Activated naive CD8-positive, alpha-beta T cell treated with anti-CD3 and anti-CD28 coated beads for 36 hours (primary cell): Measurements from ENCODE around the gene MCTP1. TPM values are rescaled to one million over a fixed set of nuclear protein-coding genes. Genes with fewer than 3 reads are reported as not detected.
A peak's percentile ranks its signal among the peaks of the same experiment; 100 is the strongest.

Source experiments
- DNase-seq: peaks from one replicate; pipeline ENCODE4 v3.0.0; 2021
- H3K27ac Mint-ChIP-seq: one replicate; pipeline ENCODE4 v1.8.0; 2022; ENCODE audit warnings: mild to moderate bottlenecking, moderate library complexity, mixed read lengths
- H3K27me3 Mint-ChIP-seq: one replicate; pipeline ENCODE4 v1.8.0; 2022; ENCODE audit warnings: mild to moderate bottlenecking, mixed read lengths
- H3K36me3 Mint-ChIP-seq: one replicate; pipeline ENCODE4 v1.8.0; 2021; ENCODE audit warnings: mild to moderate bottlenecking, mixed read lengths
- H3K4me1 Mint-ChIP-seq: one replicate; pipeline ENCODE4 v1.8.0; 2021; ENCODE audit warnings: mixed read lengths
- H3K4me3 Mint-ChIP-seq: one replicate; pipeline ENCODE4 v1.8.0; 2022; ENCODE audit warnings: mild to moderate bottlenecking, moderate library complexity, mixed read lengths
- H3K9me3 Mint-ChIP-seq: one replicate; pipeline ENCODE4 v1.8.0; 2022; ENCODE audit warnings: mixed read lengths
- total RNA-seq, 2 experiments: library from RNA; stranded (reverse); gene quantifications; one replicate each; pipeline ENCODE4 v1.2.3, GENCODE V29; 2021

MCTP1 gene
- total RNA-seq, 2 experiments from 2014 or later: 1.1 to 1.3 TPM

DNA sequence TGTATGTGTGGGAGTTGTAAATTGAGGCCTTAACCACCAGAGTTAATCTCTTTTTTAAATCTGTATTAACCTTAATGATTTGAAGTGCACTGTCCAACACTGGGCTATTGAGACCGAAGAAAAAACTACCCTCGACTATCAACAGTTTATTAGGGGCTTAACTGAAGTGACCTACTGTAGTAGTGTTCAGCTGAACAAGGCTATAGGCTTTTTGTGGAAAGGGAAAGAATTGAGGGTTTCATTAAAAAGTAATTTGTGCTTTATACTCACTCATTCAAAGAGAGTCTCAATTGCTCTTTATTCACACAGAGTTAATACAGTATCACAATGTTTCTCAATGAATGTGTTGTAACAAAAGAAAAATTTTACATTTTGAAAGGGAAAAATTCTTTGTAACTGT lies 399.0 kb downstream of the MCTP1 start:
- peaks cover 2% of the 10 kb centered on the region for H3K27me3 Mint-ChIP-seq
- H3K27ac Mint-ChIP-seq: no peak overlapping the region
- H3K4me1 Mint-ChIP-seq: no peaks in the 10 kb centered on the region
- H3K4me3 Mint-ChIP-seq: no peak overlapping the region
- DNase-seq: no peak
- H3K36me3 Mint-ChIP-seq: no peaks in the 10 kb centered on the region
- H3K9me3 Mint-ChIP-seq: no peaks in the 10 kb centered on the region

DNA sequence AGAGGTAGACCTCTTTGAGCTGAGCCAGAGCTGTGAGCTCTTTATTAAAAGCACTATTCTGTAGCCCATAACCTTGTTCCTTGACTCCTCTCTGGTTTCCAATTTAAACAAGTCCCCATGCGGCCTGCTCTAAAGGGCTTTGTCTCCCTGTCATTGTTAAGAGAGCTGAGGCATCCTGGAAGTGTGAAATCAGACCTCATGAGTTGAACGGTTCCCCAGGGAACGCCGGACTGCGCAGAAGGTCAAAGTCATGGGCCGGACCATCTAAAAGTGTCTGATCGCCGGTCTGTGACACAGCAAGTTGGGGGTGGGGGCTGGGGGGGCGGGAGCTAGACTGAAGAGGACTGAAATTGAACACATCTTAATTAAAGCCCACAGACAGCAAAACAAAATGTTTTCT lies 400.6 kb downstream of the MCTP1 start:
- Mint-ChIP-seq H3K4me1 (no peaks in the 10 kb centered on the region), H3K27me3 (no peaks in the 10 kb centered on the region), H3K9me3 (no peaks in the 10 kb centered on the region), H3K27ac (no peak overlapping the region), H3K4me3 (no peak overlapping the region), H3K36me3 (no peaks in the 10 kb centered on the region)
- DNase-seq: no peak

DNA sequence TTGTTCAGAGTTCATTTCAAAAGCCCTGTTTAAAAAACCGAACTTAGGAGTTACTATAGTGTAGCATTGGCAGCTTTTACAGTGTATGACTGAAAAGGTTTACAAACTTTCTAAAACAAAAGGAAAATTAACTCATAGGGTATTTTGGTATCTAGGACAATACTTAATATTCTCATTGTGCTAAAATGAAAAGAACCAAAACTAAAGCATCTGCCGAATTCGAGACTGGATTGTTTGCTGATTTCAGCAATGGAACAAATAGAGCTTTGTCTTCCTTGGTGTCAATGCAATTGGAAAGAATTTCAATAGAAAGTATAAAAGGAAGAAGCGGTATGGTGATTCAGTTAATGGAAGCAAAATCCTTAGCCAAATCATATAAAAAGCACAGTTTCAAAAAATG lies 412.4 kb downstream of the MCTP1 start:
- H3K4me3 Mint-ChIP-seq: no peak overlapping the region
- no peak overlapping the region for H3K27ac Mint-ChIP-seq
- peaks cover 5% of the 10 kb centered on the region for H3K4me1 Mint-ChIP-seq
- no peaks in the 10 kb centered on the region for H3K27me3 Mint-ChIP-seq
- no peak for DNase-seq
- H3K36me3 Mint-ChIP-seq: no peaks in the 10 kb centered on the region
- no peaks in the 10 kb centered on the region for H3K9me3 Mint-ChIP-seq

DNA sequence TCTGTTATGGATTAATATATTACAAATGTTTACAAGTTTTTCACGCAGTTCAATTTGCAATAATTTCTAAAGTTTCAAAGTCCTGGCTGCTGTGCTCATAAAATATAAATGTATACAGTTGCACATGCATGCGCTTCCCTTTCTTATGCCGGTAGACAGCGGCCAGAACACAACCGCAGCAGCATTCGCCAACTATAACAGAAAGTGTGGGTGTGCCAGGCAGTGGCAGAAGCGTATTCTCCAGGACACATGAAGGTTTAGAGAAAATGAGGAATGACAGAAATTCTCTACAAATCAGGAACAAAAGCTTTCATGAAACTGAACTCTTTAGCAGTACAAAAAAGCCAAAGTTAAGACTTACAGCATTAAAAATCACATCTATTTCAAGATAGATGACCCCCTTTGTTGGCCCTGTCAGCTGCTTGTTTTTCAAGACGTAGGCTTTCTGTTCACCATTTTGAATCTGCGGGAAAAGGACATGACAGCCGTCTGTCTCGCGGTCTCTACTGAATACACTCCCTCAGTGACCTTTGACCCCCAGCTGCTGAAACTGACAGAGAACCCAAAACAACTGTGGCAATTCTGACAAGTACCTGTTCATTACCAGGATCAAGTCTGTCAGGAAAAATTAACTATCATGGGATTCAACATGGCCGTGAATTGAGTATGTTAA lies 414.2 kb downstream of the MCTP1 start:
- no peaks in the 10 kb centered on the region for H3K27me3 Mint-ChIP-seq
- no peak for DNase-seq
- no peaks in the 10 kb centered on the region for H3K9me3 Mint-ChIP-seq
- no peaks in the 10 kb centered on the region for H3K36me3 Mint-ChIP-seq
- peaks cover 5% of the 10 kb centered on the region for H3K4me1 Mint-ChIP-seq
- no peak overlapping the region for H3K27ac Mint-ChIP-seq
- H3K4me3 Mint-ChIP-seq: no peak overlapping the region

DNA sequence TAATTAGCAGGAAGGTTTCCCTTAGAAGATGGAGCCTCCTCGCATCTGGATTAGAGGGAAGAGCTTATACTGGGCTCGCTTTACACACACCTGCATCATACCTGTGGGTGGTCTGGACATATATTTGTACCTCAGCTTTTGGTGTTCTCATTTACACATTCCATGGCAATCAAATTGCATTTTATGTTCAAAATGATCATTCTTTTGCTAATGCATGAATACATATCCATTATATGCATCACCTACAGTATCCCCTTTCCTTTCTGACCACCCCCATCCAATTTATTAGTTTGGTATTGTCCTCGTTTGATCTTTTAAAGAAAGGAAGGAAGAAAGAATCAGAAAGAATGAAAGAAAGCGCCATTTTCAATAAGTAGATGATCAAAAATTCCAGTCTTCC lies 415.0 kb downstream of the MCTP1 start:
- no peaks in the 10 kb centered on the region for H3K9me3 Mint-ChIP-seq
- no peaks in the 10 kb centered on the region for H3K27me3 Mint-ChIP-seq
- peaks cover 5% of the 10 kb centered on the region for H3K4me1 Mint-ChIP-seq
- no peak for DNase-seq
- H3K27ac Mint-ChIP-seq: no peak overlapping the region
- no peaks in the 10 kb centered on the region for H3K36me3 Mint-ChIP-seq
- no peak overlapping the region for H3K4me3 Mint-ChIP-seq

DNA sequence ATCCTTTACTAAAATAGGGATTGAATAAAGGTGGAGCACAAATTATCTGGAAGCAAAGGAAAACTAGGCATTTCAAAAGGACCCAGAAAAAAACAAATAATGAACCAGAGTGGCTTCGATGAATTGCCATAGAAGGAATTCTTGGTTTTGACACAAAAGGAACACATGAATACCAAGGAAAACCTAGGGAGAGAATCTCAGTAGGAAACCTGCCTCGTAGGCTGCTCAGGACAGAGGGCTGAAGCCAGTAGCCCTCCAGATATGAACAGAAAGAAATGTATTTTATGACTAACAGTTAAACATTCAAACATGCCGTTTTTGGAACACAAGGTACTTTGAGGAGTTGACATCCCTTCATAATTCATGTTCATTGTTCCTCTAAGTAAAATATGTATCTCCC lies 420.9 kb downstream of the MCTP1 start:
- no peaks in the 10 kb centered on the region for H3K9me3 Mint-ChIP-seq
- H3K27me3 Mint-ChIP-seq: no peaks in the 10 kb centered on the region
- H3K4me1 Mint-ChIP-seq: no peaks in the 10 kb centered on the region
- H3K4me3 Mint-ChIP-seq: no peak overlapping the region
- no peak overlapping the region for H3K27ac Mint-ChIP-seq
- H3K36me3 Mint-ChIP-seq: no peaks in the 10 kb centered on the region
- DNase-seq: no peak

DNA sequence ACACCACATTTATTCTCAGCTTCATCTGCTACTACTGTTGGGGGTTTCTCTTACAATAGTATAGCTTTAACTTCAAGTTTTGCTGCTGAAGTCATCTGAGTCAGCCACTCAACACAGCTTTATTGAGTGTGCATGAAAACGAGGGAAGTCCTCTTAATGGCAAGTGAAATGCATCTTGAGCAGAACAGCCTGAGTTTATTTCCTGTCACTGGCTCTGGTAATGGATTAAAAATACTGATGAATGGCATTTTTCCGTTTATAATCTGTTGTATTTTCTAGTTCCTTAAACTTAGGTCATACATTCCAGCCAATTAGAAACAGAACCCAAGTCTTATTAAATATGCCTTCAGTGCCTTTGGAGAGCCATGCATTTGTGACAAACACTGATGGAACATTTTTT lies 427.8 kb downstream of the MCTP1 start:
- no peaks in the 10 kb centered on the region for H3K36me3 Mint-ChIP-seq
- H3K9me3 Mint-ChIP-seq: no peaks in the 10 kb centered on the region
- no peak for DNase-seq
- no peaks in the 10 kb centered on the region for H3K27me3 Mint-ChIP-seq
- no peak overlapping the region for H3K27ac Mint-ChIP-seq
- no peak overlapping the region for H3K4me3 Mint-ChIP-seq
- H3K4me1 Mint-ChIP-seq: peaks cover 2% of the 10 kb centered on the region

DNA sequence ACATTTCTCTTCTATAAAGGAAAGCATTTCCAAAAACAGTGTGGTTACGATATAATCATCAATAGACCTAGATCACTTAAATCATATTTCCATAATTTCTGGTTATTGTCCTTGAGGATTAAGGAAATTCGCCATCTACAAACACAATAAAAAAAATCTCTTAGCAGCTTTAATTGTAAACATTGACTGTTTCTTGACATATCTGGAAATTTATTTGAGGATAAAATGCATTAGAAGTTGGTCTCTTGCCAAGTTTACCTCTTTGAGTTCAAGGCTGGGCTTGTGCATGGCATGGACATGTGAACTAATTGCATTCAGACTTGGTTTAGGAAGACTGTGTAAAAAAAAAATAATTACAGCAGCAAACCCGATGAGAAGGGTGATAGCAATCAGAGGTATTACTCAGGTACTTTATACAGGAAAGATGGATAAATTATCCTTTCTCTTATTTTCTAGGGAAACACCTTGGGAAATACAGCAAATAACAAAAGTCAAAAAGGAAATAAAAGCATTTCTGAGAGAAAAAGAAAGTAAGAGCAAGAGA lies 428.6 kb downstream of the MCTP1 start:
- no peak for DNase-seq
- Mint-ChIP-seq H3K9me3 (no peaks in the 10 kb centered on the region), H3K4me3 (no peak overlapping the region), H3K27ac (no peak overlapping the region), H3K36me3 (no peaks in the 10 kb centered on the region), H3K4me1 (peaks cover 2% of the 10 kb centered on the region), H3K27me3 (no peaks in the 10 kb centered on the region)

DNA sequence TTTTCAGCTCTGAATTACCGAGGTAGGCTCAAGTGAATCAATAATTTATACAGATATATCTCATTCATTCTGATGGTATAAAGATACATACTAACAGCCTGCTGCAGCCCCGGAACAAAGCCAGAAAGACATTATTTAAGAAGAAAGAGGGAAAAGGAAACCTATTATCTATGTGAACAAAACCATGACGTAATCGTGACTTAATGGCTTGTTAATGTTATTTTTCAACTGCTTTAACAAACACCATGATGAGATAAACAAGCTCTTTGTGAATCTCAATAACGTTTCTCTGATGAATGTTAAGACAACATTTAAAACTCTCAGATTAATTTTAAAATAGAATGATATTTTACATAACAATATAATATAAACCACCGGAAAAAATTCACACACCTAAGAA lies 429.4 kb downstream of the MCTP1 start:
- H3K4me3 Mint-ChIP-seq: no peak overlapping the region
- DNase-seq: no peak
- peaks cover 2% of the 10 kb centered on the region for H3K4me1 Mint-ChIP-seq
- H3K27me3 Mint-ChIP-seq: no peaks in the 10 kb centered on the region
- no peaks in the 10 kb centered on the region for H3K9me3 Mint-ChIP-seq
- no peaks in the 10 kb centered on the region for H3K36me3 Mint-ChIP-seq
- no peak overlapping the region for H3K27ac Mint-ChIP-seq

DNA sequence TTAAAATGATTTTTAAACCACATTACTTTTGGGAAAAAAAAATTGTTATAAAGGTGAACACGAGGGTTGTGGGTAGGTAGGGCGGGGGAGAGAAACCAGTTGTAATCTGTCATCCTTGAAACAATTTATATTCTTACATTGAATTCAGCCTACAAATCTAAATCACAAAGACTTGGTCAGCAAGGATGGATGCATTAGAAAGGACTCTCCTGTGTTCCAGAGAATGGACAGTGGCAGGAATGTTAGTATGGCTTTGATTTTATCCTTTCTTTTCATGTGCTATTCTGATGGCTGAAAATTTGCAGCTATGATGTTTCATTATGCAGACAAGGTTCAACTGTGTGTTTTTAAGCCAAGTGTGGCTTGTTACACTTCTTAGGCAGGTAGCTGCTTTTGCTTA lies 431.8 kb downstream of the MCTP1 start:
- Mint-ChIP-seq H3K36me3 (no peaks in the 10 kb centered on the region), H3K27ac (no peak overlapping the region), H3K4me3 (no peak overlapping the region)

DNA sequence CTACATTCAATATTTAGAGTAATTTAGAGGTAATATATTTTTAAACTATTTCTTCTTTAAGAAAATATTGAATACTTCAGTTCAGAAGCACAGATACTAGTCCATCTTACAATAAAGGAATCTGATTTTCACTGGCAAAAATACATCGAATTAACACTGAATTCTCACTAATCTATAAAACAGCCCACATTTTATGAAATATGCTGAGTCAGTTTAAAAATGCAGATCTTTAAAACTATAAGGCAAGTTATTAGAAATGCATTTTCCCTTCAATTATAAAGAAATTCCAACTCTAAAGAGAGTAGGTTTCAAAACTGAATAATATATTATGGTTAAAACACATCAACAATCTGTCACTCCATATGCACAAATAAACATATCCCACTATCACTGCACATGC lies 433.9 kb downstream of the MCTP1 start:
- no peak overlapping the region for H3K4me3 Mint-ChIP-seq
- H3K27ac Mint-ChIP-seq: no peak overlapping the region
- H3K36me3 Mint-ChIP-seq: no peaks in the 10 kb centered on the region
- no peak for DNase-seq
- peaks cover 9% of the 10 kb centered on the region for H3K4me1 Mint-ChIP-seq
- no peaks in the 10 kb centered on the region for H3K9me3 Mint-ChIP-seq
- no peaks in the 10 kb centered on the region for H3K27me3 Mint-ChIP-seq

More for the DNA sequence above, 431.8 kb downstream of the MCTP1 start:
- H3K9me3 Mint-ChIP-seq: no peaks in the 10 kb centered on the region
- H3K27me3 Mint-ChIP-seq: no peaks in the 10 kb centered on the region
- peaks cover 6% of the 10 kb centered on the region for H3K4me1 Mint-ChIP-seq
- no peak for DNase-seq

DNA sequence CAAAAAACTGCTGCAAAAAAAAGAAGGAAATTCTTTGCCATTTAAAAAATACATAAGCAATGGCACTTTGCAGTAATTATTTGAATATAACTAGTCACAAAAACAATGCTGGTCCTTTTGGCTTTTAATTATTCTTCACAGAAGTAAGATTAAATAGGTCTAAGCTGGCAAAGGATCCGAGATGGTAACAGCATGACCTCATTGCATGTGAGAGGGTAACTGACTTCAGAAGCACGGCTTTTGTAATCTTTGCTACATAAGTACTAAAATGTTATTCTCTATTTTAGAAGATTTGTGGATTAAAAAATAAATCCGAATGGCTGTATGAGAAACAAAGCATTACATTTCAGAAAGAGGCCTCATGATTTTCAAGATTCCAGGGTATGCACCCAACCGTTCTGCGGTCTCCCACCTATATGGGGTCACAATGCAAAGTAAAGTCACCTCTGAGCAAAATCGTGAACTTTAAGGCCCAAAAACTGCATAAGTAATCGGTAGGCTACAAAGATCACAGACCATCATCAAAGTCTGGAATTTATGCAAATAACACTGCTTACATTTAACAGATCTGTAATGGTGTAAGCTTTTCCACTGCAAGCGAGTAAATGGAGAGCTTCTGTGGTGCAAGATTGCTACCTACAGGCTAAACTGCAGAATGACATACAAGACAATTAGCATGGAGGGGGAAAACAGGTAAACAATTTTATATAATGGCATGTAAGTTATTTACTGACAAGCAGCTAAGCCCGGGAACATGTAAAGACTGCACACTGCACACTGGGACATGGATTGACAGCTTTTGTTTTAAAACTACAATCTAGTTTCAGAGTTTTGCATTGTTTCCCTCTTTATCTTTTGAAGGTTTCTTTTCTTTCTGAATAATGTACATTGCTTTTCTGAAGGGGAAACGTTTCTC lies 434.8 kb downstream of the MCTP1 start:
- no peaks in the 10 kb centered on the region for H3K27me3 Mint-ChIP-seq
- peaks cover 9% of the 10 kb centered on the region for H3K4me1 Mint-ChIP-seq
- no peaks in the 10 kb centered on the region for H3K36me3 Mint-ChIP-seq
- no peak overlapping the region for H3K4me3 Mint-ChIP-seq
- H3K27ac Mint-ChIP-seq: no peak overlapping the region
- H3K9me3 Mint-ChIP-seq: no peaks in the 10 kb centered on the region
- peak; percentile 6 for DNase-seq

DNA sequence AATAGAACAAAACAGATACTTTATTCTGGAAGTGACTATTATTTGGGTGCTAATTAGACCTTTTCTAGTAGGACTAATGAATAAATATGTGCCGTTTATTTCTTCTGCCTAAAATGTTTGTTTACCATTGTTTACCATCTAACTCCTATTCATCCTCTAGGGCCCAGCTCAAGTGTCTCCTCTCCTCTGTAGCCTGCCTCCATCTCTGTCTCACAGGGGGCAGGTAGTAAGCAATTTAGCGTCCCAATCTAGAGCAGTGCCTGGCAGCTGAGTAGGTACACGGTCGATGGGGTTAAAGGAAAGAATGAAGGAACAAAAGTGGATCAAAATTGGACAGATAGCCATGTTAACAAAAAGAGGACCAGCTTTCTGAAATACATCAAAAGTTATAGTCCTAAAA lies 435.6 kb downstream of the MCTP1 start:
- DNase-seq: no peak
- no peak overlapping the region for H3K4me3 Mint-ChIP-seq
- H3K9me3 Mint-ChIP-seq: no peaks in the 10 kb centered on the region
- no peaks in the 10 kb centered on the region for H3K27me3 Mint-ChIP-seq
- H3K4me1 Mint-ChIP-seq: peaks cover 9% of the 10 kb centered on the region
- no peak overlapping the region for H3K27ac Mint-ChIP-seq
- H3K36me3 Mint-ChIP-seq: peaks cover 2% of the 10 kb centered on the region

DNA sequence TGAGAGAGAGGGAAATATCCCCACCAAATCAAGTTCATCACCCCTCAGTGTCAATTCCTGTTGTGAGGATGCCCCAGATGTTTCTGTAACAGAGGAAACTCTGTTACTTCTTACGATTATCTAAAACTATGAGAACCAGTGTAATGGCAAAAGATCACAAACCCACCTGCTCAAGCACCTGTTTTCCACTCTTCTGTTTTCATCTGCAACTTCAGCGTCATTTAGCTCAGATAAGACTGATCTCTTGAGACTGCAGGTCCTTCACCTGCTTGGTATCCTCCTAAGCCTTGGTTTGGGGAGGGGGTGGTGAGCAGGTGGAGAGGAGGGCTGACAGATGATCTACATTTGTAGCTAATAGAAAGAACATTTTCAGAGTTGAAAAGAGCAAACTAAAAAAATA lies 437.2 kb downstream of the MCTP1 start:
- Mint-ChIP-seq H3K4me1 (peaks cover 9% of the 10 kb centered on the region), H3K9me3 (no peaks in the 10 kb centered on the region), H3K27ac (no peak overlapping the region), H3K4me3 (no peak overlapping the region), H3K27me3 (no peaks in the 10 kb centered on the region), H3K36me3 (peaks cover 2% of the 10 kb centered on the region)
- DNase-seq: no peak

DNA sequence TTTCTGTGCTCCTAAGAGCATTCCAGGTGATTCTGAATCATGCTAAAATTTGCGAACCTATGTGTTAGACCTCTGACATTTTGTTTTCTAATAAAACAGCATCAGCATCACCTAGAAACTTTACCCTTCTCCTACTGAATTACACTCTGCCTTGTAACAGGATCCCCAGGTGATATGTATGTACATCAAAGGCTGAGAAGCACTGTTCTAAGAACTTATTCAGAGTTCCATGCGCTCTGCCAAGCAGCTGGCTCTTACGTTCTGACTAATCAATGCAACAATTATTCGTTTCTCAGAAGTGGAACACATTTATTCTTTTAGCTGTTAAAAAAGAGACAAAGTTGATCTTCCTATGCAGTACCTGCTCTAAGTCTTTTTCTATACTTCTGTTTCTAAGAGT lies 437.9 kb downstream of the MCTP1 start:
- peaks cover 2% of the 10 kb centered on the region for H3K36me3 Mint-ChIP-seq
- H3K27me3 Mint-ChIP-seq: peaks cover under 1% of the 10 kb centered on the region
- H3K4me3 Mint-ChIP-seq: no peak overlapping the region
- no peak overlapping the region for H3K27ac Mint-ChIP-seq
- no peak for DNase-seq
- H3K4me1 Mint-ChIP-seq: peaks cover 9% of the 10 kb centered on the region
- H3K9me3 Mint-ChIP-seq: no peaks in the 10 kb centered on the region
